GM12878 (cell line): ENCODE data around the gene ATG9B. TPM values are rescaled to one million over a fixed set of nuclear protein-coding genes. Genes with fewer than 3 reads are reported as not detected.

ENCODE experiments used
- ATAC-seq: fragments of 200-7000 bp; cut with Tn5 transposase; 3 replicates; pipeline ENCODE4 v1.9.1; 2020; ENCODE audit warnings: mild to moderate bottlenecking, moderate library complexity
- BruUV-seq: library from RNA; stranded (reverse); fragments of 400-500 nt; replicated peaks from 2 replicates; lab custom pipeline; 2021; lab: Mats Ljungman, UMichigan
- CTCF ChIA-PET: fragments of 300-600 bp; sonication (Branson Sonifier 250); formaldehyde crosslinking; extraction: SDS; loops from one replicate; lab custom pipeline; 2021; ENCODE audit warnings: inconsistent platforms; lab: Yijun Ruan, JAX
- POLR2A ChIA-PET: fragments of 350-600 bp; formaldehyde crosslinking; extraction: SDS; loops from one replicate; lab custom pipeline; 2021; ENCODE audit warnings: inconsistent platforms; lab: Charles Lee
- RAD21 ChIA-PET: fragments of 300-600 bp; sonication (Branson Sonifier 250); formaldehyde crosslinking; loops from one replicate; lab custom pipeline; 2023; ENCODE audit warnings: antibody characterized with exemption; ENCODE audit not compliant: unreplicated experiment; lab: Charles Lee
- SMC1A ChIA-PET: fragments of 300-600 bp; sonication (Branson Sonifier 250); formaldehyde crosslinking; loops from one replicate; lab custom pipeline; 2023; ENCODE audit not compliant: unreplicated experiment, uncharacterized antibody; lab: Charles Lee
- DNase-seq: peaks from one replicate; pipeline ENCODE4 v3.0.0-alpha.2; 2011; ENCODE audit warnings: low read depth, low spot score
- FAIRE-seq: peaks from 3 replicates; lab custom pipeline; 2011; peaks lifted over from hg19 to GRCh38; lab: Jason Lieb, UNC
- H2AFZ ChIP-seq: 2 replicates; pipeline ENCODE4 v1.6.0; 2011; ENCODE audit warnings: low read depth, low read length, control low read depth; ENCODE audit not compliant: control insufficient read depth
- H3K27ac ChIP-seq: 2 replicates; pipeline ENCODE4 v1.5.1; 2011; ENCODE audit warnings: control low read depth; ENCODE audit not compliant: control insufficient read depth, insufficient read depth
- H3K27me3 ChIP-seq, 2 experiments: replicated peaks in 1 of 2; 2 replicates each; pipeline versions ENCODE4 v1.6.0 to v1.6.1; 2011; ENCODE audit warnings: low read length in 1 of 2; ENCODE audit not compliant: control insufficient read depth in 2 of 2, insufficient read depth in 2 of 2
- H3K36me3 ChIP-seq, 2 experiments: 2 replicates each; pipeline ENCODE4 v1.5.1; 2011; ENCODE audit warnings: low read length in 1 of 2; ENCODE audit not compliant: control insufficient read depth in 2 of 2, insufficient read depth in 2 of 2
- H3K4me1 ChIP-seq: 2 replicates; pipeline ENCODE4 v1.6.1; 2011; ENCODE audit warnings: mild to moderate bottlenecking, low read length, moderate library complexity, mixed read lengths; ENCODE audit not compliant: control insufficient read depth, insufficient read depth
- H3K4me2 ChIP-seq: 2 replicates; pipeline ENCODE4 v1.6.0; 2011; ENCODE audit warnings: control low read depth; ENCODE audit not compliant: control insufficient read depth, insufficient read depth
- H3K4me3 ChIP-seq: fragments of 200-600 bp; sonication (generic); 2 replicates; pipeline ENCODE4 v1.5.1; 2016
- H3K79me2 ChIP-seq: 2 replicates; pipeline ENCODE4 v1.6.0; 2011; ENCODE audit warnings: low read length; ENCODE audit not compliant: control insufficient read depth, insufficient read depth
- H3K9ac ChIP-seq: 2 replicates; pipeline ENCODE4 v1.8.0; 2011; ENCODE audit warnings: low read length, control low read depth, mixed read lengths; ENCODE audit not compliant: control insufficient read depth, insufficient read depth
- H3K9me3 ChIP-seq: replicated peaks from 3 replicates; pipeline ENCODE4 v1.5.1; 2011; ENCODE audit warnings: mild to moderate bottlenecking, low read length; ENCODE audit not compliant: control insufficient read depth, insufficient read depth
- H4K20me1 ChIP-seq: 2 replicates; pipeline ENCODE4 v1.6.0; 2011; ENCODE audit not compliant: control insufficient read depth, insufficient read depth
- BACH1 ChIP-seq: fragments of 450-650 bp; IDR thresholded peaks from 2 replicates; pipeline ENCODE4 v1.6.1; 2017; ENCODE audit warnings: mild to moderate bottlenecking, borderline replicate concordance
- BHLHE40 ChIP-seq, 2 experiments: fragments of 450-650 bp in 1 of 2; IDR thresholded peaks; 2 replicates each; pipeline ENCODE4 v1.6.1; 2011 to 2017; ENCODE audit warnings: low read depth in 2 of 2, borderline replicate concordance in 1 of 2, improper control_type of control experiment in 1 of 2, low read length in 1 of 2, mild to moderate bottlenecking in 1 of 2
- HDAC2 ChIP-seq: fragments of 200-600 bp; sonication (generic); IDR thresholded peaks from 2 replicates; pipeline ENCODE4 v1.6.1; 2017
- JUND ChIP-seq: IDR thresholded peaks from 2 replicates; pipeline ENCODE4 v1.6.1; 2012; ENCODE audit warnings: low read depth, mild to moderate bottlenecking, low read length, improper control_type of control experiment, moderate library complexity
- KLF5 ChIP-seq: fragments of 450-650 bp; IDR thresholded peaks from 2 replicates; pipeline ENCODE4 v1.6.1; 2014; ENCODE audit warnings: mild to moderate bottlenecking; ENCODE audit not compliant: partially characterized antibody
- MXI1 ChIP-seq: fragments of 150-350 bp; IDR thresholded peaks from 2 replicates; pipeline ENCODE4 v1.6.1; 2011; ENCODE audit warnings: low read depth, mild to moderate bottlenecking, inconsistent platforms, low read length, improper control_type of control experiment
- REST ChIP-seq: IDR thresholded peaks from 2 replicates; pipeline ENCODE4 v1.6.1; 2012; ENCODE audit warnings: mild to moderate bottlenecking, low read depth, low read length
- SRF ChIP-seq, 2 experiments: IDR thresholded peaks; 2 replicates each; pipeline ENCODE4 v1.6.1; 2011; ENCODE audit warnings: low read depth in 2 of 2, low read length in 2 of 2, mild to moderate bottlenecking in 1 of 2, moderate library complexity in 1 of 2
- SUPT20H ChIP-seq: IDR thresholded peaks from 2 replicates; pipeline ENCODE4 v1.6.1; 2011; ENCODE audit warnings: low read depth, mild to moderate bottlenecking, low read length, moderate library complexity, borderline replicate concordance; ENCODE audit not compliant: control insufficient read depth
- ZNF622 ChIP-seq: fragments of 450-650 bp; IDR thresholded peaks from 2 replicates; pipeline ENCODE4 v1.6.1; 2017; ENCODE audit warnings: mild to moderate bottlenecking, inconsistent platforms
- WGBS: methylation state at CpG from one replicate; pipeline ENCODE4 v1.1.6; 2016; ENCODE audit warnings: low lambda C conversion rate; ENCODE audit not compliant: insufficient replicate concordance, insufficient coverage; ENCODE audit errors: missing lambda C conversion rate; 5-methylcytosine and 5-hydroxymethylcytosine counted together
- in situ Hi-C: fragments of 300-500 bp; cut with MboI; formaldehyde crosslinking; loops from 9 replicates; pipeline ENCODE4 v1.14.3; 2018; ENCODE audit warnings: mixed read lengths
- intact Hi-C: fragments of 100-400 bp; cut with micrococcal nuclease; formaldehyde crosslinking; loops from one replicate; pipeline ENCODE4 v1.14.2; 2022; ENCODE audit not compliant: unreplicated experiment
- polyA plus RNA-seq, 11 experiments: library from polyadenylated mRNA; depleted of rRNA in 4 of 11; unstranded in 6 of 11; stranded (reverse) in 5 of 11; fragments of >200 nt; fragmentation: Nextera tagmentation in 4 of 11; fragmentation: Illumina TruSeq in 1 of 11; extraction: Ambion mirVana in 4 of 11; extraction: Trizol in 1 of 11; gene quantifications; 1 replicate in 1 of 11; 2 replicates in 10 of 11; pipeline versions ENCODE4 v1.2.1 to v1.2.3, GENCODE V29; 2011 to 2016; ENCODE audit warnings: inconsistent platforms in 2 of 11, missing spikeins in 2 of 11, low read depth in 1 of 11
- total RNA-seq, 4 experiments: library from RNA; depleted of rRNA in 3 of 4; stranded (reverse); fragments of >200 nt in 3 of 4; fragmentation: Illumina TruSeq in 1 of 4; extraction: Trizol in 1 of 4; gene quantifications; 2 replicates each; pipeline versions ENCODE4 v1.2.1 to v1.2.3, GENCODE V29; 2013 to 2021

Gene ATG9B
- total and polyA plus RNA-seq, 10 of the 15 experiments (the other 5 are each of a cell fraction or from before 2014, with no cell fraction given) = 0.01 to 0.83 (median 0.12) TPM; not detected in 2

- Histone ChIP-seq H3K4me3 (no peak overlapping the region), H3K27ac (no peak overlapping the region), H3K4me2 (no peak overlapping the region), H2AFZ (no peak overlapping the region), H3K9ac (no peak overlapping the region), H3K4me1 (peaks cover 3% of the 10 kb centered on the region), H3K36me3 (no peaks in the 10 kb centered on the region), H4K20me1 (no peaks in the 10 kb centered on the region), H3K27me3 (peaks cover 7 to 9% of the 10 kb centered on the region in 2 experiments), H3K9me3 (no peaks in the 10 kb centered on the region), H3K79me2 (no peaks in the 10 kb centered on the region)
- ChIA-PET SMC1A (no interaction called here), CTCF (no interaction called here), POLR2A (no interaction called here), RAD21 (no interaction called here)
- no peak for FAIRE-seq
- DNase-seq = no peak
- in situ Hi-C loops (no loop called here), intact Hi-C loops (no loop called here)
- TF ChIP-seq HDAC2 = no peak
- no peak for TF ChIP-seq MXI1
- no peak for TF ChIP-seq SRF (IDR thresholded peaks at IDR 0.05; ENCODE audit: low read depth in 2 of 2, low read length in 2 of 2)
- TF ChIP-seq BHLHE40 (IDR thresholded peaks at IDR 0.05; ENCODE audit: borderline replicate concordance in 1 of 2, low read depth in 2 of 2, low read length in 1 of 2) = no peak
- no peak for TF ChIP-seq SUPT20H
- no peak for TF ChIP-seq ZNF622
- TF ChIP-seq REST = no peak
- TF ChIP-seq JUND = no peak
- no peak for TF ChIP-seq BACH1
- no peak for TF ChIP-seq KLF5
- no TSS peak for BruUV-seq
- ATAC-seq = no peak
- 29% methylated on average over 12 of the region's 62 CpGs for WGBS
Measured at GRCh38 chr7:150977382-150978125, 46.7 kb downstream of the ATG9B start.
